ENCODE measurements around the gene LYPLAL1.

LYPLAL1 gene

GRCh38 chr1:219132939-219133338 is 40.7 kb upstream of the LYPLAL1 start:
- DNase-seq (ENCODE audit: low read depth, low spot score) = no peak
- in situ Hi-C loops (cut with HindIII; ENCODE audit: low sequenced_read_pairs) = no loop called here
- TF ChIP-seq CTCF (IDR thresholded peaks at IDR 0.05; ENCODE audit: low read depth, low read length) = no peak
- H3K4me3 ChIP-seq (ENCODE audit: low read depth, low read length) = no peak overlapping the region

- in situ Hi-C loops (cut with HindIII; ENCODE audit: low sequenced_read_pairs) = no loop called here
- no peak for DNase-seq (ENCODE audit: low read depth, low spot score)
- TF ChIP-seq CTCF (IDR thresholded peaks at IDR 0.05; ENCODE audit: low read depth, low read length) = no peak
- H3K4me3 ChIP-seq (ENCODE audit: low read depth, low read length) = no peak overlapping the region
Measured at GRCh38 chr1:219138747-219139146, 34.9 kb upstream of the LYPLAL1 start.

GRCh38 chr1:219140303-219140877 is 33.3 kb upstream of the LYPLAL1 start:
- no peak for TF ChIP-seq CTCF (IDR thresholded peaks at IDR 0.05; ENCODE audit: low read depth, low read length)
- in situ Hi-C loops (cut with HindIII; ENCODE audit: low sequenced_read_pairs) = no loop called here
- DNase-seq (ENCODE audit: low read depth, low spot score) = no peak
- no peak overlapping the region for H3K4me3 ChIP-seq (ENCODE audit: low read depth, low read length)

GRCh38 chr1:219143735-219144134 is 29.9 kb upstream of the LYPLAL1 start:
- no peak for DNase-seq (ENCODE audit: low read depth, low spot score)
- in situ Hi-C loops (cut with HindIII; ENCODE audit: low sequenced_read_pairs) = no loop called here
- TF ChIP-seq CTCF (IDR thresholded peaks at IDR 0.05; ENCODE audit: low read depth, low read length) = no peak
- no peak overlapping the region for H3K4me3 ChIP-seq (ENCODE audit: low read depth, low read length)

GRCh38 chr1:219144658-219145315 is 28.9 kb upstream of the LYPLAL1 start:
- TF ChIP-seq CTCF (IDR thresholded peaks at IDR 0.05; ENCODE audit: low read depth, low read length) = no peak
- no peak for DNase-seq (ENCODE audit: low read depth, low spot score)
- no peak overlapping the region for H3K4me3 ChIP-seq (ENCODE audit: low read depth, low read length)
- in situ Hi-C loops (cut with HindIII; ENCODE audit: low sequenced_read_pairs) = no loop called here

- TF ChIP-seq CTCF (IDR thresholded peaks at IDR 0.05; ENCODE audit: low read depth, low read length) = no peak
- in situ Hi-C loops (cut with HindIII; ENCODE audit: low sequenced_read_pairs) = no loop called here
- DNase-seq (ENCODE audit: low read depth, low spot score) = no peak
- no peak overlapping the region for H3K4me3 ChIP-seq (ENCODE audit: low read depth, low read length)
Measured at GRCh38 chr1:219147571-219148019, 26.1 kb upstream of the LYPLAL1 start.
